ENCODE measurements around the gene CCNT2. TPM values are rescaled to one million over a fixed set of nuclear protein-coding genes. Genes with fewer than 3 reads are reported as not detected.
"Not testable (repeated sequence)": the region's sequence is repeated elsewhere in the genome, so short reads cannot be mapped to it uniquely, and the experiment has no call there.

CCNT2 gene
- total RNA-seq, 1 donor from 2014 or later, result 66.0 TPM

DNA sequence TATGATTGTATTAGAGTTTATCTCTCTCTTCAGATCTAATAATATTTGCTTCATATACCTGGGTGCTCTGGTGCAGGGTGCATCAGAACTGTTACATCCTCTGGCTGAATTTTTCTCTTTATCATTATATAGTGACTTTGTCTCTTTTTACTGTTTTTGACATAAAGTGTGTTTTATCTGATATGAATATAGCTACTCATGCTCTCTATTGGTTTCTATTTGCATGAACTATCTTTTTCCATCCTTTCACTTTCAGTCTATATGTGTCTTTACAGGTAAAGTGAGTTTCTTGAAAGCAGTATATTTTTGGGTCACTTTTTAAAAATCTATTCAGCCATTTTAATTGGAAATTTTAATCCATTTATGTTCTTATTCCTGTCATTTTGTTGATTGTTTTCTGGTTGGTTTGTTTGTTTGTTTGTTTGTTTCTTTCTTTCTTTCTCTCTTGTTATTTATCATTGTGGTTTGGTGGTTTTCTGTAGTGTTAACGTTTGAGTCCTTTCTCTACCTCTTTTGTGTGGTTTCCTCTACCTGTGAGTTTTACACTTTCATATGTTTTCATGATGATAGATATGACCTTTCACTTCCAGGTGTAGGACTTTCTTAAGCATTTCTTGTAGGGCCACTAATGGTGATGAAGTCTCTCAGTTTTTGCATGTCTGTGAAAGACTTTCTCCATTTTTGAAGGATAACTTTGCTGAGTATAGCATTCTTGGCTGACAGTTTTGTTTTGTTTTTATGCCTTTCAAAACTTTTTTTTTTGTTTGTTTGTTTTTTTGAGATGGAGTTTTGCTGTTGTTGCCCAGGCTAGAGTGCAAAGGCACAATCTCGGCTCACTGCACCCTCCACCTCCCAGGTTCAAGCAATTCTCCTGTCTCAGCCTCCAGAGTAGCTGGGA, 54.9 kb downstream of the CCNT2 start:
- FAIRE-seq (no peak), DNase-seq (ENCODE audit: low spot score in 2 of 2) (no peak)

DNA sequence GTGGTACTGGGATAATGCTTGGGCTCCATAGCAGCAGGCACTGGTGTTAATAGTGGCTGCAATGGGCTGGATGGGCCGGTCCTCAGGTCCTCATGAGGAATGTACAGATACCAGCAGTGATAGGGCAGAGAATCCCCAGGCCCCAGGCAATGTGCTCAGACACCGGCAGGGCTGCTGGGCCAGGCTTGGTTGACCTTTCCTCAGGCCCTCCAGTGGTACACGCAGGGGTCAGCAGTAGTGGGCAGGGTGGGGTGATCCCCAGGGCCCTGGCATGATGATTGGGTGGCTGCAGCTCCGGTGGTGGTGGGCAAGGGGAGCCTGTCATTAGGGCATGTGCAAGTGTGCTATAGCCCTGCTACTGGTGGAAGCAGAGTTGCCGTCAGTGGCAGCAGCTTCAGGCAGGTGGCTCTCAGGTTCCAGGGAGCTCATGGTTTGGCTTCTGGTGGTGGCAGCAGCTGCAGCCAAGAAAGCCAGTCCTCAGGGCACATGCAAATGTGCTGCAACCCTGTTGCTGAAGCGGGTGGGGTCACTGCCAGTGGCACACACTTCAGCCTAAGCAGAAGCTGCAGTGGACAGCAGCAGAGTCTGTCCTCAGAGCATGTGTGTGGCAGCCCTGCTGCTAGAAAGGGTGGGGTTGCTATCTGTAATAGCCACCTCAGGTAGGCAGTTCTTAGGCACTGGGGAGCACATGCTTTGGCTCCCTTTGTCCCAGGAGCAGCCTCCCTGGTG, 56.8 kb downstream of the CCNT2 start:
- FAIRE-seq, result no peak
- DNase-seq (ENCODE audit: low spot score in 2 of 2), result no peak

DNA sequence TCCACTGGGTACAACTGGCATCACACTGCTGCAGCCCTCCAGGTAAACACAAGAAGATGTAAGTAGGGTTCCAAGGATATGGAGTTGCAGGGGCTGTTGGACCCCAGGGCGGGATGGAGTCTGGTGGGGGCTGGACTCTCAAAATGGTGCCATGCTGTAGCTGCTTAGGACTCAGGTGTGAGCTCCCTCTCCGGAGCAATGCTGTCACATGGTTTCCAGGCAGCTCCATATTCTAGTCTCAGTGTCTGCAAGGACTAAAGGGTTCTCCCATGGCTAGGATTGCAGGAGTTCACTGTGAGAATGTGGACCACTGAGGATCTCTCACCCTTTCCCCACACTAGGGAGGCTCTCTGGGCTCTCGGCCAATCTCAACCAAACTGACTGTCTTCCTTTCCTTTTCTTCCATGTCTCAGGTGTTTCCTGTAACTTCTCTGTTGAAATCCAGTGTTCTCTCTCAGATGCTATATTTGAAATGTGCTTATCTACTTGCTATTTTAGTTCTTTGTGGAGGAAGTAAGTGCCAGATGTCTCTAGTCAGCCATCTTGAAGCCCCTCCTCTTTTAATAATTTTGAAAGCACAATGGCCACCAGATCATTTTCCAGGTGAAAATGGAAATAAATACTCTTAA, 57.6 kb downstream of the CCNT2 start:
- no peak for DNase-seq (ENCODE audit: low spot score in 2 of 2)
- FAIRE-seq, result no peak

DNA sequence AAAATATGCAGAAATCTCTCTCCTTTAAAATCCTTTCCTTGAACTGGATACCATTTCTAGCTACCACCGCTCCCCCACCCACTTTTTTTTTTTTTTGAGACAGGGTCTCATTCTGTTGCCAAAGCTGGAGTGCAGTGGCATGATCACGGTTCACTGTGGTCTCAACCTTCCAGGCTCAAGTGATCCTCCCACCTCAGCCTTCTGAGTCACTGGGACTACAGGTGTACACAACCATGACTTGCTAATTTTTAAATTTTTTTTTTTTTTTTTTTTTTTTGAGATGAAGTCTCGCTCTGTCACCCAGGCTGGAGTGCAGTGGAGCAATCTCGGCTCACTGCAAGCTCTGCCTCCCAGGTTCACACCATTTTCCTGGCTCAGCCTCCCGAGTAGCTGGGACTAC, 58.5 kb downstream of the CCNT2 start:
- FAIRE-seq, result not testable (repeated sequence)

DNA sequence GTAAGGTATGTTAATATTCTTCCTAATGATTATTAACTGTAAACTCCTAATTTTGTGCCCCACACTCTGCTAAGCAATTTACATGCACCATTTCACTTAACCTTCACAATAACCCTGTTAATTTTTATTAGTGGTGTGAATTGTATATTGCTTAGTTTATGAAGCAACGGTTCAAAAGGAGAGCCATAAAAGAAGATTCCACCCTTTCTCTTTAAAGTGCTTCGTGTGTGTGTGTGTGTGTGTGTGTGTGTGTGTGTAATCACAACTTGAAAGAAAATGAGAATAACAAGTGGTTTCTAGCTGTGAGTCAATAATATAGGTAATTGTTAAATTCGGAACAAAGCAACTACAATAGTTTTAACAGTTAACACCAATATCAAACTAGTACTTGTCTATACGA, 60.6 kb downstream of the CCNT2 start:
- DNase-seq (ENCODE audit: low spot score in 2 of 2) (no peak), FAIRE-seq (no peak)

More for the DNA sequence above, 58.5 kb downstream of the CCNT2 start:
- not testable (repeated sequence) for DNase-seq (ENCODE audit: low spot score in 2 of 2)

DNA sequence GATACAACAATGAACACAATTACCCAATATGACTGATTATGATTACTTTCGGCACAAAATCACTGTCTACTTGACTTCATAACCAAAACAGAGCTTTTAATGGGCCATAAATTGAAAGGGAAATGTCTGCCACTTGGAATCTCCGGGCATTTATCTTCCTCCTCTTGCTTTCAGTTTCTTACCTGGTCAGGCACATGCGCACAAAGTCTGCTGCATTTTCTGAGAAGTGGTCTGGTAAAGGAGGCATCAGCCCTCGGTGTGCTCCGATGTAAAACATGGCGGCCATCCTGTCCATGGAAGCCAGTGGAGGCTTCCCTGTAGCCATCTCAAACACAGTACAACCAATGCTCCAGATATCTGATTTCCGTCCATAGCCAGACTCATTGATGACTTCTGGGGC, 62.0 kb downstream of the CCNT2 start:
- DNase-seq (ENCODE audit: low spot score in 2 of 2) (no peak), FAIRE-seq (no peak)

DNA sequence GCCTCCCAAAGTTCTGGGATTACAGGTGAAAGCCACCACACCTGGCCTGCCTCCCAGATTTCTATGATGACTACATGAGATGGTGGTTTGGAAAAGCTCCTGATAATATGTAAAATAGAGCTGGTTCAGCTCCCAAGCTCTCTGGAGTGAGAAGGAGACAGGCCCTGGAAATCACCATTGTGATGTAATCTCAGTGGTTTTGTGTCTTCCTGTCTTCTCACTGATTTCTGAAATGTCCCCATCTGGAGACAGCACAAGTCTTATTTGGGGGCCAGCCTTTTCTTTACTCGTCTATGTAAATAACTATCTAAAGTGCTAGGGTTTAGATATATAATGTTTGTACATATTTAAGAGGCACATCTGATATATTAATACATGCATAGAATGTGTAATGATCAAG, 64.0 kb downstream of the CCNT2 start:
- DNase-seq (ENCODE audit: low spot score in 2 of 2) (no peak), FAIRE-seq (no peak)

DNA sequence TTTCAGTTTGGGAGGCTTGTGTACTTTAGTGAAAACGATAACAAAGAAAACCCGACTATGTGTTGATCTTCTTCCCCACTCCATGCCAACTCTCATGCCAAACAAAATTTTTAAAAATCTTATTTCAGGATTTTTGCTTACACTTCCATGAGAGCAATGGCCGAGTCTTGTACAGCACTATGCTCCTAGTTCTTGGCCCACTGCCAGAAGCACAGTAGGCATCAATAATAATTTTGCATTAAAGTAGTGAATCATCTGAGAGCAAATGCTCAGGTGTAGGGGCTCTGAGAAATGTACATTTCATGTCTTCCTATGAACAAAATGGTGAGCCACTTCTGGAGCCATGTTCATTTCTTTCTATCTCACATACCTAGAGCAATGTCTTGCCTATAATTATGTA, 66.4 kb downstream of the CCNT2 start:
- no peak for FAIRE-seq
- no peak for DNase-seq (ENCODE audit: low spot score in 2 of 2)

DNA sequence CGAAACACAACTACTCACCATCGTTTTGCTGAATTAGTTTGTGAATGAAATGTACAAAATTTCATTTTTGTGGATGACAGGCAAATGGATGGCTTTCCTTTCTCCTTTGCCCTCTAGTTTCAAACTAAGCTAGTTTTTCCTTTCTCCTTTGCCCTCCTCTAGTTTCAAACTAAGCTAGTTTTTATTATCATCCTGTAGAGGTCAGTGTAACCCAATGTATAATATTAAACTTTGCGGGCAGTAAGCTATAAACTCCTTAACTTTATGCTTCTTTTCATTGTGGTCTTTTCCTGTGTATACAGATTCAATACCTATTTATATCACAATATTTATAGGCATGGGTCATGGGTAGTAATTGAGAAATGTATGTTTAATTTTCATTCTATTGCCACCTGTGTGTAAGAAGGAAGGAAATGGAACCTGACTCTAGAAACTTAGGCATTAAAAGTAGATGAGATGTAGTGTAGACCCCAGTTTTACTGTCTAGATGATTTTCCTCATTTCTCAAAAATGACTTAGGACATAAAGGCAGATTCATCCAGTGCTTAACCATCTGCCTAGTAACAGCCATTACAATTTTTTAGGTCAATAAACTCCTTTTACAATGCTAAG, 70.5 kb downstream of the CCNT2 start:
- FAIRE-seq, result peak; percentile 85
- DNase-seq (ENCODE audit: low spot score in 2 of 2), result peak in 1 of 2 donors; percentile 24

DNA sequence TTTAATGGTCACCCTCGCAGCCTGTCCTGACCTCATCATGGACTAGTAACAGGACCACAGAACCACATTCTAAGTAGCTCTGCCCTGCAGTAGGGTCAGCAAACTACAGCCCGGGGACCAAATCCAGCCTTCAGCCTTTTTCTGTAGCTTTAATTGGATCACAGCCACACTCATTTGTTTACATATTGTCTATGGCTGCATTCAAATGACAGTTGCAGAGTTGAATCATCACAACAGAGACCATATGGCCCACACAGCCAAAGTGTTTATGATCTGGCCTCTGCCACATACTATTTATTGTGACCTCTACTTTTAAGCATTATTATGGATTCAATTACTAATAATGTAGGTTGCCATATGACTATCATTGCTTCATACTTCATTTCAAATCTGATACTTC, 80.9 kb downstream of the CCNT2 start:
- FAIRE-seq (no peak), DNase-seq (ENCODE audit: low spot score in 2 of 2) (no peak)

DNA sequence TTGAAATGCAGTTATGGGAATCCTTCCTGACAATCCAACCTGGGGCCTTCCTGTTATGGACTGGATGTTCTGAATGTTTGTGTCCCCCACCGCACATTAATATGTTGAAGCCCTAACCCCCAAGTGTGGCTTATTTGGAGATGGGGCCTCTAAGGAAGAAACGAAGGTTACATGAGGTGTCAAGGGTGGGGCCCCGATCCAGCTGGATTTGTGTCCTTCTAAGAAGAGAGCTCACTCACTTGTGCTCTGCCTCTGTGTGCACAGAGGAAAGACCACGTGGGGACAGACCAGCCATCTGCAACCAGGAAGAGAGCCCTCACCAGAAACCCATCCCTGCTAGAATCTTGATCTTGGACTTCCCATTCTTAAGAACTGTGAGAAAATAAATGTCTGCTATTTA, 84.2 kb downstream of the CCNT2 start:
- DNase-seq (ENCODE audit: low spot score in 2 of 2) (no peak), FAIRE-seq (no peak)

DNA sequence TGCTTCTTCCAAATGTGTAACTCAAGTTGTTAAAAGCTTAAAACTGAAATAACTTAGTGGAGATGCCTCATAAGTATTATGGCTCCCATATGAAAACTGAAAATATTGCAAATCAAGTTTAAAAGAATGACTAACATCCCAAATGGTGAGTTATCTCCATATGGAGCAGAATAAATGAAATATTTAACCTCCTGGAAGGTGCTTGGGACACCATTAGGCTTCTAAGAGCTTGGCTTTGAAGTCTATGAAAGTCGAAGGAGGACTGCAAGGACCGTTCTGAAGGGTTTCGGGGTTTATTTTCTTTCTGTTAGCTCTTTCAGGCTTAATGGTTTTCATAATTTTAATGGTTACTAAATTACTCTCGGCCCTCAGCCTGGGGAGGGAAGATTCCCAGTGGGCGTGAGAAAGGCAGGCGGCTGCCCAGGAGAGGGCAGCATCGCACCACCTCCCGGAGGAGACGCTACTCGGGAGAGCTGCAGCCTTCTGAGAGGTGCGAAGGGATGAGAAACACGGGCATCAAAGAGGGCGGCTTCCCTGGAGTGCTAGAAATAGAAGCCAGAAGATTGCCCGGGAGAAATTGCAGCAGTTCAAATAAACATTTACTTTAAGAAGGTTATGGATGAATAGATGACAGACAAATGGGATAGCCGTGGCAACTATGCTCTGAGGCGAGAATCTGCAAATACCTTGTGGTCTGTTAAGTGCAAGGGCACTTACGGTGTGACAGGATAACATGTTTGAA, 85.6 kb downstream of the CCNT2 start:
- FAIRE-seq, result no peak
- DNase-seq (ENCODE audit: low spot score in 2 of 2), result peak; percentile 38 to 71

DNA sequence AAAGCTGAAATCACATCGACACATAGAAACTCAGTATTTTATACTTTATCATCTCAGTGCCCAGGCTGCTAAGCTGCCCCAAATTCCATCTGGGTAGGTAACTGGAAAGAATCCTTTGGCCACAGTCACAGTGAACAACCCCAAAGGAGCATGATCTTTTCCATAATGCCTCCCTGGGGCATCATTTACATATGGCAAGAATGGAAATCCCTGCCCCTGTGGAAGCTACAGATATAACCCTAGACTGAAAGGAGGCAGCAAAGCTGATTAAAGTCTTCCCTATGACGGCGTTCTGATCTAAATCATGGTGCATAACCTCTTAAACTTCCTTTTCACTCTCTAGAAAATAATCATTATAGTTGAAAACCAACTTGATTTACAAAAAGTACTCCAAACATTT, 87.1 kb downstream of the CCNT2 start:
- FAIRE-seq, result no peak
- no peak for DNase-seq (ENCODE audit: low spot score in 2 of 2)

Other genes starting within 250 kb of the CCNT2 start
- 16.3 TPM for gene TMEM163, start 199.8 kb upstream of the CCNT2 start, total RNA-seq
- gene ACMSD, start 80.2 kb upstream of the CCNT2 start, total RNA-seq, result not detected
- 0.41 TPM for gene MAP3K19, start 128.6 kb downstream of the CCNT2 start, total RNA-seq
- 61.1 TPM for gene RAB3GAP1, start 133.5 kb downstream of the CCNT2 start, total RNA-seq

Data from frontal cortex (tissue), 4 donors.